Astrocyte of the spinal cord (primary cell): ENCODE measurements around the gene OPRM1.
"Not testable (repeated sequence)": the region's sequence is repeated elsewhere in the genome, so short reads cannot be mapped to it uniquely, and the experiment has no call there.

Experiments
- DNase-seq: peaks from one replicate; pipeline ENCODE4 v3.0.0; 2011; ENCODE audit warnings: low read depth, low spot score
- H3K4me3 ChIP-seq: 2 replicates; pipeline ENCODE4 v1.5.1; 2011; ENCODE audit warnings: low read depth, mild to moderate bottlenecking, low read length, moderate library complexity
- CTCF ChIP-seq: IDR thresholded peaks from 2 replicates; pipeline ENCODE4 v1.5.1; 2012; ENCODE audit warnings: low read depth, mild to moderate bottlenecking, low read length, inconsistent platforms
- in situ Hi-C: cut with HindIII; loops from 2 replicates; pipeline ENCODE4 v1.10.0; 2017; ENCODE audit warnings: low sequenced_read_pairs

OPRM1 gene

GRCh38 chr6:154071236-154071635, 32.2 kb downstream of the OPRM1 start:
- no peak for TF ChIP-seq CTCF
- no peak overlapping the region for H3K4me3 ChIP-seq
- DNase-seq = no peak
- in situ Hi-C loops = no loop called here

- no peak for TF ChIP-seq CTCF
- in situ Hi-C loops = no loop called here
- DNase-seq = no peak
- no peak overlapping the region for H3K4me3 ChIP-seq
Observed at GRCh38 chr6:154071711-154072110, 32.7 kb downstream of the OPRM1 start.

GRCh38 chr6:154078596-154078995, 39.6 kb downstream of the OPRM1 start:
- H3K4me3 ChIP-seq, DNase-seq, in situ Hi-C loops: not testable (repeated sequence)

- DNase-seq = no peak
- no peak overlapping the region for H3K4me3 ChIP-seq
- TF ChIP-seq CTCF = no peak
- in situ Hi-C loops = no loop called here
Observed at GRCh38 chr6:154080461-154081189, 41.6 kb downstream of the OPRM1 start.

- TF ChIP-seq CTCF = no peak
- DNase-seq = no peak
- no peak overlapping the region for H3K4me3 ChIP-seq
- in situ Hi-C loops = no loop called here
Observed at GRCh38 chr6:154086510-154086909, 47.5 kb downstream of the OPRM1 start.

GRCh38 chr6:154092326-154092962, 53.4 kb downstream of the OPRM1 start:
- H3K4me3 ChIP-seq = no peak overlapping the region
- TF ChIP-seq CTCF = no peak
- in situ Hi-C loops = no loop called here
- DNase-seq = no peak
